Measurements from ENCODE around the gene ALOX12B.

DNA sequence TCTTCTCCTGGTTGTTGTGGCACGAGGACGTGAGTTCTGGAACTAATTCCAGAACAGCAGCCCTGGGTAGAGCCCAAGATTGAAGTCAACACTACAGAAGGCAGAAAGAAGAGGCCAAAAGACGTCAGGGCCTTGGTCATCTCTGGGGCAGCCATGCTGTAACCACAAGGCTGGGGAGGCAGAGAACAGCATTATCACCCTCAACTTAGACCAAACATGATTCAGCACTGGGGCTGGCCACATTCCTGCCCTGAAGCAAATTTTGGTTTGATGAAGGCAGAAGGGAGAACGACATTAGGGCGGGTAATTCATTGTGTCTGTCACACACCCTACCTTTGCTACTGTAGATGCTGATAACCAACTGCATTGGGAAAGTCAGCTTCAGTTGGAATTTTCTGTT lies 58.4 kb downstream of the ALOX12B start:
- no peak for TF ChIP-seq POLR2A (IDR thresholded peaks at IDR 0.05)
- no peak for TF ChIP-seq CTCF (IDR thresholded peaks at IDR 0.05)
- TF ChIP-seq EP300 (IDR thresholded peaks at IDR 0.05): no peak
- TF ChIP-seq POLR2AphosphoS5 (IDR thresholded peaks at IDR 0.05): no peak

Measured in stomach (tissue), 4 donors.